ENCODE data around the gene PDIA2.
"Not testable (repeated sequence)": the region's sequence is repeated elsewhere in the genome, so short reads cannot be mapped to it uniquely, and the experiment has no call there.

PDIA2 gene

GRCh38 chr16:283033-283805 is at the start of gene PDIA2:
TSS of gene PDIA2 (plus strand) at chr16:283164. CDS start at chr16:283170, 6 bp downstream.
- no peak for DNase-seq

- peak; percentile 67 for DNase-seq
These were observed 48.3 kb upstream of the PDIA2 start, which contains the start of gene FAM234A for GRCh38 chr16:234468-235305. TSS of gene FAM234A (plus strand) at chr16:234821. CDS start at chr16:254414, 19,593 bp downstream.

- no peak for DNase-seq
These were observed 43.1 kb upstream of the PDIA2 start for GRCh38 chr16:239948-240277.

GRCh38 chr16:240559-240958 is 42.4 kb upstream of the PDIA2 start:
- no peak for DNase-seq

GRCh38 chr16:242281-242680 is 40.7 kb upstream of the PDIA2 start:
- DNase-seq = no peak

GRCh38 chr16:243348-243747 is 39.6 kb upstream of the PDIA2 start:
- DNase-seq = no peak

GRCh38 chr16:245105-245504 is 37.9 kb upstream of the PDIA2 start:
- no peak for DNase-seq

GRCh38 chr16:247027-247426 is 35.9 kb upstream of the PDIA2 start:
- no peak for DNase-seq

- DNase-seq = no peak
These were observed 33.5 kb upstream of the PDIA2 start for GRCh38 chr16:249431-249830.

GRCh38 chr16:252366-253337 is 30.3 kb upstream of the PDIA2 start:
- no peak for DNase-seq

GRCh38 chr16:253833-254232 is 29.1 kb upstream of the PDIA2 start:
- DNase-seq = no peak

- DNase-seq = no peak
These were observed 28.5 kb upstream of the PDIA2 start for GRCh38 chr16:254461-254860.

- DNase-seq = no peak
These were observed 27.8 kb upstream of the PDIA2 start for GRCh38 chr16:255183-255582.

GRCh38 chr16:258091-258490 is 24.9 kb upstream of the PDIA2 start:
- not testable (repeated sequence) for DNase-seq

GRCh38 chr16:259226-259625 is 23.7 kb upstream of the PDIA2 start:
- no peak for DNase-seq

- DNase-seq = no peak
These were observed 23.1 kb upstream of the PDIA2 start for GRCh38 chr16:259814-260253.

GRCh38 chr16:260326-260725 is 22.6 kb upstream of the PDIA2 start:
- no peak for DNase-seq

GRCh38 chr16:261031-261691 is 21.8 kb upstream of the PDIA2 start:
- DNase-seq = no peak

GRCh38 chr16:262121-262745 is 20.7 kb upstream of the PDIA2 start:
- DNase-seq = no peak

- no peak for DNase-seq
These were observed 19.7 kb upstream of the PDIA2 start for GRCh38 chr16:263182-263774.

GRCh38 chr16:263944-264343 is 19.0 kb upstream of the PDIA2 start:
- no peak for DNase-seq

Data from GOT3 (cell line).